ENCODE results near the gene RANBP17.
"Not testable (repeated sequence)": the region's sequence is repeated elsewhere in the genome, so short reads cannot be mapped to it uniquely, and the experiment has no call there.

RANBP17 gene

GRCh38 chr5:170913573-170913972 lies 51.8 kb downstream of the RANBP17 start:
- no peak overlapping the region for H3K4me3 ChIP-seq (ENCODE audit: low read depth, low read length)
- TF ChIP-seq CTCF (IDR thresholded peaks at IDR 0.05; ENCODE audit: borderline replicate concordance, insufficient read depth, low read depth, low read length), result no peak

DNA sequence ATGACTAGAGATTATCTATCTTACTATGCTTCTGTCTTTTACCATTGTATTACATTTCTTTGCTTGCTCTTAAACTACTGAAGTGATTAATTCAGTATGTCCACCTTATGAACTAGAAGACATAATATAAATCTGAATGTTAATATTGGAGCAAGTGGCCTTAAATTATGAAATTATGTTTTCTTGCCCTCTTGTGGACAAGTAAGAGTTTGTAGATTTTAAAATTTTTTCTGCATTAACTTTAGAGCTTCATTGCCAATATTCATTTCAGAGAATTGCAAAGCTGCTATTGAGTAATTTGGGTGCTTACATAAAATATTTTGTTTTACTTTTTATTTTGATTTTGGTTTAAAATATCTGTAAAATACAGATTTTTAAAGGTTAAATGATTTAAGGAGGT lies 55.3 kb downstream of the RANBP17 start:
- no peak overlapping the region for H3K4me3 ChIP-seq (ENCODE audit: low read depth, low read length)
- TF ChIP-seq CTCF (IDR thresholded peaks at IDR 0.05; ENCODE audit: borderline replicate concordance, insufficient read depth, low read depth, low read length), result no peak

DNA sequence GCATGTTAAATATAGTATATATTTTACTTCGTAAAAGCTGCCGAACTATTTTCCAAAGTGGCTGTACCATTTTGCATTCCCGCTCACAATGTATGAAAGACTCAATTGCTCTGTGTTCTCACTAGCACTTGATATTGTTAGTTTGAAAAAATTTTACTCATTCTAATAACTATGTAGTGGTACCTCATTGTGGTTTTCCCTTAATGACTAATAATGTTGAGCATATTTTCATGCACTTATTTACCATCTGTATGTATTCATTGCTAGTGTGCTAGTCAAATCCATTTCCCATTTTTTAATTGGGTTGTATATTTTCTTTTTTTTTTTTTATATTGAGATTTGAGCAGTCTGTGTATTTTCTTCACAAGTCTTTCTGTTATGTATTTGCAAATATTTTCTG lies 58.4 kb downstream of the RANBP17 start:
- TF ChIP-seq CTCF (IDR thresholded peaks at IDR 0.05; ENCODE audit: borderline replicate concordance, insufficient read depth, low read depth, low read length), result no peak
- no peak overlapping the region for H3K4me3 ChIP-seq (ENCODE audit: low read depth, low read length)

DNA sequence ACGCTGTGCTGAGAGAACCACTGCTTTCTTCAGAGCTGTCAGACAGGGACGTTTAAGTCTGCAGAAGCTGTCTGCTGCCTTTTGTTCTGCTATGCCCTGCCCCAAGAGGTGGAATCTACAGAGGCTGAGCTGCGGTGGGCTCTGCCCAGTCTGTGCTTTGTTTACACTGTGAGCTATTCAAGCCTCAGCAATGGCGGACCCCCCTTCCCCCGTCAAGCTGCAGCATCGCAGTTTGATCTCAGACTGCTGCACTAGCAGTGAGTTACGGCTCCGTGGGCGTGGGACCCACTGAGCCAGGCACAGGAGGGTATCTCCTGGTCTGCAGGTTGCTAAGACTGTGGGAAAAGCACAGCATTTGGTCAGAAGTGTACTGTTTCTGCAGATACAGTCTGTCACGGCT lies 60.5 kb downstream of the RANBP17 start:
- not testable (repeated sequence) for H3K4me3 ChIP-seq (ENCODE audit: low read depth, low read length)

- no peak for TF ChIP-seq CTCF (IDR thresholded peaks at IDR 0.05; ENCODE audit: borderline replicate concordance, insufficient read depth, low read depth, low read length)
- H3K4me3 ChIP-seq (ENCODE audit: low read depth, low read length), result no peak overlapping the region
Measured at GRCh38 chr5:170923910-170924620, 62.2 kb downstream of the RANBP17 start.

- not testable (repeated sequence) for H3K4me3 ChIP-seq (ENCODE audit: low read depth, low read length)
Measured at GRCh38 chr5:170935534-170936218, 73.9 kb downstream of the RANBP17 start.

GRCh38 chr5:170937072-170937471 lies 75.3 kb downstream of the RANBP17 start:
- H3K4me3 ChIP-seq (ENCODE audit: low read depth, low read length), result no peak overlapping the region
- TF ChIP-seq CTCF (IDR thresholded peaks at IDR 0.05; ENCODE audit: borderline replicate concordance, insufficient read depth, low read depth, low read length), result no peak

DNA sequence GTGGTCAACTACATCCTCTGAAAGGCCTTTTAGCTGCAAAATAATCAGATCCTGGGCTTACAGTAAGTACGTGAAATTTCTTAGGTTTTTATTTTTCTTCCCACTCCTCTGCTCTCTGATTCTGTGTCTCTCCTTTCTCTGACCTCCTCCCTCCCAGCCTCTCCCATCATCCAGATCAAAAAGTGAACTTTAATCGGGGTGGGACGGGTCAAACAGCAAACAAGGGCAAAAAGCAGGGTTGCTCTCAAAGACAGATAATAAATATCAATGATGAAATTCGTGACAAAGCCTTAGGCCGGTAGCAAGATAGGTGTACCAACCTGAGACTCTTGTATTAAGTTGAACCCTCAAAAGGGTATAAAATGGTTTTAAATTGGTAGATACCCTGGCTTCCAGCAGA lies 76.1 kb downstream of the RANBP17 start:
- no peak for TF ChIP-seq CTCF (IDR thresholded peaks at IDR 0.05; ENCODE audit: borderline replicate concordance, insufficient read depth, low read depth, low read length)

More for the DNA sequence above, 76.1 kb downstream of the RANBP17 start:
- no peak overlapping the region for H3K4me3 ChIP-seq (ENCODE audit: low read depth, low read length)

Data from GM12875 (cell line).